ENCODE results near the gene PRKCA. TPM values are rescaled to one million over a fixed set of nuclear protein-coding genes. Genes with fewer than 3 reads are reported as not detected.

PRKCA gene
- total RNA-seq, 1 experiment from 2014 or later = 29.5 TPM

DNA sequence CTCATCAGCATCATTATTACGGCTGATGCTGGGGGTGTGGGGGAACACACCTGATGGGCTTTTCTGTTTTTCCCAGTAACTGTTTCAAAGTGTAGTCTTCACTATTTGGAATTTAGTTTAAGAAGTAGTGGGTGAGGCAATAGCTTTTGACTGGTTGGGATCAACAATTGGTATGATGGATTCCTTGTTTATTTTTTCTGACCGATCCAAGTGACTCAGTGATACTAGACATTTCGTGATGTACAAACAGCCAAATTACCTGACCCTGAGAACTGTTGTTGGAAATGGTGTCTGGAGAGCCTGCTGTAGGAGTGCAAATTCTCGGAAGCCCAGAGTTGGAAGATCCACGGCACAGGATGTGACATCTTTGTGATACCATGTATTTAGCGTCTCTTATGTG lies 204.2 kb downstream of the PRKCA start:
- ChIA-PET CTCF (no interaction called here), POLR2A (no interaction called here)
- no peaks in the 10 kb centered on the region for H3K36me3 Mint-ChIP-seq
- H3K9me3 Mint-ChIP-seq = no peaks in the 10 kb centered on the region
- no peak for TF ChIP-seq GRHL2 (CRISPR knock-in tag; IDR thresholded peaks at IDR 0.05; ENCODE audit: insufficient replicate concordance, severe bottlenecking)
- TF ChIP-seq, protein P1, sequence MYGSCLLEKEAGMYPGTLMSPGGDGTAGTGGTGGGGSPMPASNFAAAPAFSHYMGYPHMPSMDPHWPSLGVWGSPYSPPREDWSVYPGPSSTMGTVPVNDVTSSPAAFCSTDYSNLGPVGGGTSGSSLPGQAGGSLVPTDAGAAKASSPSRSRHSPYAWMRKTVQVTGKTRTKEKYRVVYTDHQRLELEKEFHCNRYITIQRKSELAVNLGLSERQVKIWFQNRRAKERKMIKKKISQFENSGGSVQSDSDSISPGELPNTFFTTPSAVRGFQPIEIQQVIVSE (CRISPR knock-in tag; IDR thresholded peaks at IDR 0.05; ENCODE audit: borderline replicate concordance) = no peak
- no peak for ATAC-seq
- no peaks in the 10 kb centered on the region; the same call in 1 of the 2 replicates for H3K27me3 Mint-ChIP-seq (ENCODE audit: low read depth)
- no peak overlapping the region for H3K4me3 Mint-ChIP-seq
- DNase-seq (ENCODE audit: low spot score) = no peak
- no peak overlapping the region for H3K27ac Mint-ChIP-seq
- peaks cover 18% of the 10 kb centered on the region for H3K4me1 Mint-ChIP-seq

DNA sequence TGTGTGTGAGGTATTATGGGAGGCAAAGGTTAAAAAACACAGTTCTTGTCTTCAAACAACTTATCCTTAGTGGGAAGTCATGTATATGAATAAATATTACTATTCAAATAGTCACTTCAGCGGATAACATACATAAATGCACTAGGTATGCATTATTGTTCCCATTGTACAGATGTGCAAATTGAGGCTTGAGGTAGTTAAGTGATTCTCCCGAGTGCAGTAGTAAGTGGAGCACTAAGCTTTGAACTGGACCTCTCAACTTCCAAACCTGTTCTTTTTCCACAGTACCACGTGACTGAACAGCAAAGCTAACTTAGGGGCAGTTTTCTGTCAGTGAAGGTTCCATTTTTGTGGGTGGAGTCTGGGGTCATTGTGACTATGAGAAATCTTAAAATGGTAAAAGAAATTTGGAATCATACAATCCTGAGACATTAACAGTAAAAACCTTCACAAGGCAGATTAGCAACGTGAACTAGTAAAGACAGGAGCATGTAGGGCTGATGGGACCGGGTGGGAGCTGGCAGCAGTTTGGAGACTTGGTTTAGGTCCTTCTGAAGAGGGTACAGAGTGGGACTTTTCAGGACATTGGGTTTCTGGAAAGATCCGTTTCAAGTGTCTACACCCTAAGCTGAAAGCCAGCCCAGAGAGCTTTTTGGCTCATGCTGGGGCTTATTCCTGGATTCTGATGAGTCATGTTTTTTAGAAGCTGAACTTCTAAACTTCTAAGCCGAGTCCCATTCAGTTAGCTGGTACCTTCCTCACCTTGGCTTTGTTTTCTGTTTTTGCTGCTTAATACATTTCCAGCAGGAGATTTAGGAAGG lies 204.9 kb downstream of the PRKCA start:
- TF ChIP-seq SMAD4 (CRISPR knock-in tag; IDR thresholded peaks at IDR 0.05) (no peak), NR3C1 (CRISPR knock-in tag; conservative IDR thresholded peaks at IDR 0.05; ENCODE audit: low read depth) (no peak), SOX15 (CRISPR knock-in tag; IDR thresholded peaks at IDR 0.05) (no peak)
- TF ChIP-seq, protein P2, sequence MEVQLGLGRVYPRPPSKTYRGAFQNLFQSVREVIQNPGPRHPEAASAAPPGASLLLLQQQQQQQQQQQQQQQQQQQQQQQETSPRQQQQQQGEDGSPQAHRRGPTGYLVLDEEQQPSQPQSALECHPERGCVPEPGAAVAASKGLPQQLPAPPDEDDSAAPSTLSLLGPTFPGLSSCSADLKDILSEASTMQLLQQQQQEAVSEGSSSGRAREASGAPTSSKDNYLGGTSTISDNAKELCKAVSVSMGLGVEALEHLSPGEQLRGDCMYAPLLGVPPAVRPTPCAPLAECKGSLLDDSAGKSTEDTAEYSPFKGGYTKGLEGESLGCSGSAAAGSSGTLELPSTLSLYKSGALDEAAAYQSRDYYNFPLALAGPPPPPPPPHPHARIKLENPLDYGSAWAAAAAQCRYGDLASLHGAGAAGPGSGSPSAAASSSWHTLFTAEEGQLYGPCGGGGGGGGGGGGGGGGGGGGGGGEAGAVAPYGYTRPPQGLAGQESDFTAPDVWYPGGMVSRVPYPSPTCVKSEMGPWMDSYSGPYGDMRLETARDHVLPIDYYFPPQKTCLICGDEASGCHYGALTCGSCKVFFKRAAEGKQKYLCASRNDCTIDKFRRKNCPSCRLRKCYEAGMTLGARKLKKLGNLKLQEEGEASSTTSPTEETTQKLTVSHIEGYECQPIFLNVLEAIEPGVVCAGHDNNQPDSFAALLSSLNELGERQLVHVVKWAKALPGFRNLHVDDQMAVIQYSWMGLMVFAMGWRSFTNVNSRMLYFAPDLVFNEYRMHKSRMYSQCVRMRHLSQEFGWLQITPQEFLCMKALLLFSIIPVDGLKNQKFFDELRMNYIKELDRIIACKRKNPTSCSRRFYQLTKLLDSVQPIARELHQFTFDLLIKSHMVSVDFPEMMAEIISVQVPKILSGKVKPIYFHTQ (CRISPR knock-in tag; IDR thresholded peaks at IDR 0.05) = no peak
- TF ChIP-seq, protein P3, sequence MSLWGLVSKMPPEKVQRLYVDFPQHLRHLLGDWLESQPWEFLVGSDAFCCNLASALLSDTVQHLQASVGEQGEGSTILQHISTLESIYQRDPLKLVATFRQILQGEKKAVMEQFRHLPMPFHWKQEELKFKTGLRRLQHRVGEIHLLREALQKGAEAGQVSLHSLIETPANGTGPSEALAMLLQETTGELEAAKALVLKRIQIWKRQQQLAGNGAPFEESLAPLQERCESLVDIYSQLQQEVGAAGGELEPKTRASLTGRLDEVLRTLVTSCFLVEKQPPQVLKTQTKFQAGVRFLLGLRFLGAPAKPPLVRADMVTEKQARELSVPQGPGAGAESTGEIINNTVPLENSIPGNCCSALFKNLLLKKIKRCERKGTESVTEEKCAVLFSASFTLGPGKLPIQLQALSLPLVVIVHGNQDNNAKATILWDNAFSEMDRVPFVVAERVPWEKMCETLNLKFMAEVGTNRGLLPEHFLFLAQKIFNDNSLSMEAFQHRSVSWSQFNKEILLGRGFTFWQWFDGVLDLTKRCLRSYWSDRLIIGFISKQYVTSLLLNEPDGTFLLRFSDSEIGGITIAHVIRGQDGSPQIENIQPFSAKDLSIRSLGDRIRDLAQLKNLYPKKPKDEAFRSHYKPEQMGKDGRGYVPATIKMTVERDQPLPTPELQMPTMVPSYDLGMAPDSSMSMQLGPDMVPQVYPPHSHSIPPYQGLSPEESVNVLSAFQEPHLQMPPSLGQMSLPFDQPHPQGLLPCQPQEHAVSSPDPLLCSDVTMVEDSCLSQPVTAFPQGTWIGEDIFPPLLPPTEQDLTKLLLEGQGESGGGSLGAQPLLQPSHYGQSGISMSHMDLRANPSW (CRISPR knock-in tag; conservative IDR thresholded peaks at IDR 0.05; ENCODE audit: low read depth) = no peak
- H3K27me3 Mint-ChIP-seq (ENCODE audit: low read depth) = no peaks in the 10 kb centered on the region; the same call in 1 of the 2 replicates
- H3K9me3 Mint-ChIP-seq = no peaks in the 10 kb centered on the region
- ChIA-PET CTCF (no interaction called here), POLR2A (no interaction called here)
- ATAC-seq (no peak), DNase-seq (ENCODE audit: low spot score) (no peak)
- H3K27ac Mint-ChIP-seq = peak overlapping the region; percentile 43
- peaks cover 18% of the 10 kb centered on the region for H3K4me1 Mint-ChIP-seq
- H3K4me3 Mint-ChIP-seq = no peak overlapping the region
- H3K36me3 Mint-ChIP-seq = no peaks in the 10 kb centered on the region

DNA sequence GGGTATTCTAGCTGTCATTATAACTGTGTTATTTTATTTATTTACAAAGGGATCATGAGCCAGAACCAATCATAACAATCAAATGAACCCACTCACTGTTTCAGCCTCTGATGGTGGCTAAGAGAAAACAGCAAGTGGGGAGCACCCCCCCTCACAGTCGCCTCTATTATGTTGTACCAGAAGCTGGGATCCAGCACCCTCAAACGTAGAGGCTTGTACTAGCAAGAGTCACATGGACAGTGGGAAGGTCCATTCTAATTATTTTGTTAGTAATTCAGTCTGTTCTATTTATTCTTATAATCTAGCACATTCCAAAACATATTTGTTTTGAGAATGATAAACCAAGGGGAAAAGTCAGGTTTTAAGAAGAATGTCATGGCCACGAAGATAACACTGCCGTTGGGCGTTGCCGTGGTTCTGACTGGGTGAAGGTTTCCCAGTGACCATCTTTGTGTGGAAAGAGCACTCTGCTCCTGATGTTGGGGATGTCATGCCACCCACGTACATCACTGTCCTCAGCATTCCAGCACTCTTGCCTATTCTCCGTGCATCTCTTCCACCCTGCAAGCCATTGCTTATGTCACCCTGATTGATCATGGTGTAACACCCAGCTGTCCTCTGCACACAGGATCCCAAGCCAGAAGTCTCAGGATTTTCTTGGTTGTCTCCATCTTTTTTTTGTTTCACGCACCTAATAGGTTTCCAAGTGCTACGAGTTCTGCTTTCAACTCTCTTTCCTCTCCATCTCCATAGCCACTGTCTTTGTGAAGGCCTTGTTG lies 205.8 kb downstream of the PRKCA start:
- POLR2A ChIA-PET = no interaction called here
- CTCF ChIA-PET = no interaction called here
- H3K9me3 Mint-ChIP-seq = no peaks in the 10 kb centered on the region
- ATAC-seq = no peak
- H3K36me3 Mint-ChIP-seq = no peaks in the 10 kb centered on the region
- H3K4me1 Mint-ChIP-seq = peaks cover 18% of the 10 kb centered on the region
- no peak for DNase-seq (ENCODE audit: low spot score)
- H3K4me3 Mint-ChIP-seq = no peak overlapping the region
- H3K27me3 Mint-ChIP-seq (ENCODE audit: low read depth) = no peaks in the 10 kb centered on the region; the same call in 1 of the 2 replicates
- H3K27ac Mint-ChIP-seq = no peak overlapping the region
- TF ChIP-seq, protein P4, sequence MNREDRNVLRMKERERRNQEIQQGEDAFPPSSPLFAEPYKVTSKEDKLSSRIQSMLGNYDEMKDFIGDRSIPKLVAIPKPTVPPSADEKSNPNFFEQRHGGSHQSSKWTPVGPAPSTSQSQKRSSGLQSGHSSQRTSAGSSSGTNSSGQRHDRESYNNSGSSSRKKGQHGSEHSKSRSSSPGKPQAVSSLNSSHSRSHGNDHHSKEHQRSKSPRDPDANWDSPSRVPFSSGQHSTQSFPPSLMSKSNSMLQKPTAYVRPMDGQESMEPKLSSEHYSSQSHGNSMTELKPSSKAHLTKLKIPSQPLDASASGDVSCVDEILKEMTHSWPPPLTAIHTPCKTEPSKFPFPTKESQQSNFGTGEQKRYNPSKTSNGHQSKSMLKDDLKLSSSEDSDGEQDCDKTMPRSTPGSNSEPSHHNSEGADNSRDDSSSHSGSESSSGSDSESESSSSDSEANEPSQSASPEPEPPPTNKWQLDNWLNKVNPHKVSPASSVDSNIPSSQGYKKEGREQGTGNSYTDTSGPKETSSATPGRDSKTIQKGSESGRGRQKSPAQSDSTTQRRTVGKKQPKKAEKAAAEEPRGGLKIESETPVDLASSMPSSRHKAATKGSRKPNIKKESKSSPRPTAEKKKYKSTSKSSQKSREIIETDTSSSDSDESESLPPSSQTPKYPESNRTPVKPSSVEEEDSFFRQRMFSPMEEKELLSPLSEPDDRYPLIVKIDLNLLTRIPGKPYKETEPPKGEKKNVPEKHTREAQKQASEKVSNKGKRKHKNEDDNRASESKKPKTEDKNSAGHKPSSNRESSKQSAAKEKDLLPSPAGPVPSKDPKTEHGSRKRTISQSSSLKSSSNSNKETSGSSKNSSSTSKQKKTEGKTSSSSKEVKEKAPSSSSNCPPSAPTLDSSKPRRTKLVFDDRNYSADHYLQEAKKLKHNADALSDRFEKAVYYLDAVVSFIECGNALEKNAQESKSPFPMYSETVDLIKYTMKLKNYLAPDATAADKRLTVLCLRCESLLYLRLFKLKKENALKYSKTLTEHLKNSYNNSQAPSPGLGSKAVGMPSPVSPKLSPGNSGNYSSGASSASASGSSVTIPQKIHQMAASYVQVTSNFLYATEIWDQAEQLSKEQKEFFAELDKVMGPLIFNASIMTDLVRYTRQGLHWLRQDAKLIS (CRISPR knock-in tag; IDR thresholded peaks at IDR 0.05; ENCODE audit: borderline replicate concordance) = no peak
- no peak for TF ChIP-seq TP53 (CRISPR knock-in tag; IDR thresholded peaks at IDR 0.05)
- TF ChIP-seq, protein P5, sequence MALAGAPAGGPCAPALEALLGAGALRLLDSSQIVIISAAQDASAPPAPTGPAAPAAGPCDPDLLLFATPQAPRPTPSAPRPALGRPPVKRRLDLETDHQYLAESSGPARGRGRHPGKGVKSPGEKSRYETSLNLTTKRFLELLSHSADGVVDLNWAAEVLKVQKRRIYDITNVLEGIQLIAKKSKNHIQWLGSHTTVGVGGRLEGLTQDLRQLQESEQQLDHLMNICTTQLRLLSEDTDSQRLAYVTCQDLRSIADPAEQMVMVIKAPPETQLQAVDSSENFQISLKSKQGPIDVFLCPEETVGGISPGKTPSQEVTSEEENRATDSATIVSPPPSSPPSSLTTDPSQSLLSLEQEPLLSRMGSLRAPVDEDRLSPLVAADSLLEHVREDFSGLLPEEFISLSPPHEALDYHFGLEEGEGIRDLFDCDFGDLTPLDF (CRISPR knock-in tag; IDR thresholded peaks at IDR 0.05) = no peak
- TF ChIP-seq ELF4 (CRISPR knock-in tag; IDR thresholded peaks at IDR 0.05; ENCODE audit: low read depth) = no peak
- TF ChIP-seq KAT7 (CRISPR knock-in tag; IDR thresholded peaks at IDR 0.05; ENCODE audit: borderline replicate concordance) = no peak
- TF ChIP-seq, protein P6, sequence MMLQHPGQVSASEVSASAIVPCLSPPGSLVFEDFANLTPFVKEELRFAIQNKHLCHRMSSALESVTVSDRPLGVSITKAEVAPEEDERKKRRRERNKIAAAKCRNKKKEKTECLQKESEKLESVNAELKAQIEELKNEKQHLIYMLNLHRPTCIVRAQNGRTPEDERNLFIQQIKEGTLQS (CRISPR knock-in tag; conservative IDR thresholded peaks at IDR 0.05) = no peak
- TF ChIP-seq, protein P7, sequence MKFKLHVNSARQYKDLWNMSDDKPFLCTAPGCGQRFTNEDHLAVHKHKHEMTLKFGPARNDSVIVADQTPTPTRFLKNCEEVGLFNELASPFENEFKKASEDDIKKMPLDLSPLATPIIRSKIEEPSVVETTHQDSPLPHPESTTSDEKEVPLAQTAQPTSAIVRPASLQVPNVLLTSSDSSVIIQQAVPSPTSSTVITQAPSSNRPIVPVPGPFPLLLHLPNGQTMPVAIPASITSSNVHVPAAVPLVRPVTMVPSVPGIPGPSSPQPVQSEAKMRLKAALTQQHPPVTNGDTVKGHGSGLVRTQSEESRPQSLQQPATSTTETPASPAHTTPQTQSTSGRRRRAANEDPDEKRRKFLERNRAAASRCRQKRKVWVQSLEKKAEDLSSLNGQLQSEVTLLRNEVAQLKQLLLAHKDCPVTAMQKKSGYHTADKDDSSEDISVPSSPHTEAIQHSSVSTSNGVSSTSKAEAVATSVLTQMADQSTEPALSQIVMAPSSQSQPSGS (CRISPR knock-in tag; IDR thresholded peaks at IDR 0.05; ENCODE audit: borderline replicate concordance, low read depth) = no peak
- no peak for TF ChIP-seq RELA (CRISPR knock-in tag; IDR thresholded peaks at IDR 0.05; ENCODE audit: borderline replicate concordance)

All from WTC11 (cell line).